ENCODE results near the gene KRT16. TPM values are rescaled to one million over a fixed set of nuclear protein-coding genes. Genes with fewer than 3 reads are reported as not detected.

KRT16 gene
- total RNA-seq, 1 experiment from 2014 or later: 0.61 TPM

GRCh38 chr17:41579484-41580243, 32.9 kb downstream of the KRT16 start:
- CTCF ChIA-PET: interaction anchor here (0.6 to 2.3 kb wide), 14 partner anchors 9 to 86 kb away, joined by 3 to 29 read pairs (median 4); no protein-coding TSS in a partner anchor
- TF ChIP-seq POLR2A (IDR thresholded peaks at IDR 0.05; ENCODE audit: borderline replicate concordance, extremely low read depth, insufficient read depth, insufficient read length) (peak; percentile 48), EGR1 (IDR thresholded peaks at IDR 0.05; ENCODE audit: low read depth) (no peak), POLR2AphosphoS5 (IDR thresholded peaks at IDR 0.05; ENCODE audit: low read depth, low read length) (peak; percentile 81), RAD21 (IDR thresholded peaks at IDR 0.05; ENCODE audit: low read depth) (peak; percentile 89), EZH2 (IDR thresholded peaks at IDR 0.05) (no peak), CTCF (IDR thresholded peaks at IDR 0.05 in 2 of 3, conservative IDR thresholded peaks at IDR 0.05 in 1 of 3; ENCODE audit: borderline replicate concordance in 1 of 3, insufficient read depth in 1 of 3, low read depth in 2 of 3, low read length in 2 of 3) (peak; percentile 84 to 94 (median 86))
- H2AFZ ChIP-seq (ENCODE audit: low read depth, low read length, poor library complexity, severe bottlenecking): no peak overlapping the region
- DNase-seq (ENCODE audit: low read depth, low spot score) (peak; percentile 82), ATAC-seq (peak; percentile 95)
- H3K27ac ChIP-seq (ENCODE audit: low read depth, low read length): peak overlapping the region; percentile 37
- peak overlapping the region; percentile 44; the same call in 1 of the 2 replicates for H3K9ac ChIP-seq (ENCODE audit: low read length)
- no peaks in the 10 kb centered on the region for H3K36me3 ChIP-seq (ENCODE audit: control insufficient read depth in 1 of 2, insufficient read depth in 2 of 2, low read length in 2 of 2)
- H3K9me2 ChIP-seq (ENCODE audit: insufficient read depth): no peaks in the 10 kb centered on the region
- BruUV-seq (replicated peaks): TSS peak; percentile 81
- no peaks in the 10 kb centered on the region for H4K20me1 ChIP-seq (ENCODE audit: insufficient read depth)
- H3K4me2 ChIP-seq (ENCODE audit: low read length): peak overlapping the region; percentile 84
- H3K4me3 ChIP-seq (replicated peaks in 1 of 2; ENCODE audit: low read depth in 1 of 2, low read length in 2 of 2): peak overlapping the region; percentile 17 to 47
- H3K9me3 ChIP-seq (ENCODE audit: control insufficient read depth in 1 of 2, insufficient read depth in 1 of 2, low read depth in 1 of 2, low read length in 2 of 2): no peaks in the 10 kb centered on the region
- POLR2A ChIA-PET: interaction anchor here (0.9 to 2.5 kb wide), 6 partner anchors 14 to 110 kb away, joined by 3 to 9 read pairs (median 4); no protein-coding TSS in a partner anchor
- H3K27me3 ChIP-seq (ENCODE audit: insufficient read depth, low read length): no peaks in the 10 kb centered on the region
- intact Hi-C loops (cut with micrococcal nuclease): loop anchor here (1.0 kb wide), 2 partner anchors 69 to 83 kb away; no protein-coding TSS in a partner anchor
- H3K4me1 ChIP-seq (ENCODE audit: control insufficient read depth in 1 of 2, insufficient read depth in 2 of 2, low read length in 2 of 2): peaks cover 22 to 49% of the 10 kb centered on the region in 2 experiments
- H3K79me2 ChIP-seq (ENCODE audit: insufficient read depth, low read length): no peaks in the 10 kb centered on the region
- RAD21 ChIA-PET (ENCODE audit: low non-redundant PET in 1 of 2, low total read pairs in 2 of 2, uncharacterized antibody in 2 of 2, unreplicated experiment in 2 of 2): interaction anchor here (1.1 to 1.4 kb wide), 5 partner anchors 31 to 83 kb away, joined by 4 to 7 read pairs (median 5); no protein-coding TSS in a partner anchor
